T-helper 2 cell treated with Interferon-gamma antibody and Interleukin-4, amounts not matched to agents 100 ng/mL and 5 ng/mL, for 36 hours (primary cell): Measurements from ENCODE around the gene RPL35. TPM values are rescaled to one million over a fixed set of nuclear protein-coding genes. Genes with fewer than 3 reads are reported as not detected.

ENCODE experiments used
- intact Hi-C: fragments of 100-400 bp; cut with micrococcal nuclease; formaldehyde crosslinking; loops from one replicate; pipeline ENCODE4 v1.15.1; 2023
- total RNA-seq: library from RNA; stranded (reverse); gene quantifications from 2 replicates; pipeline ENCODE4 v1.2.3, GENCODE V29; 2022

RPL35 gene
- total RNA-seq, 1 donor from 2014 or later, result 1,470 TPM

GRCh38 chr9:124877021-124877782 is 15.4 kb upstream of the RPL35 start:
- intact Hi-C loops, result no loop called here

- intact Hi-C loops, result no loop called here
Observed at GRCh38 chr9:124875501-124875900, 13.7 kb upstream of the RPL35 start.

GRCh38 chr9:124873664-124874063 is 11.9 kb upstream of the RPL35 start:
- intact Hi-C loops, result no loop called here

DNA sequence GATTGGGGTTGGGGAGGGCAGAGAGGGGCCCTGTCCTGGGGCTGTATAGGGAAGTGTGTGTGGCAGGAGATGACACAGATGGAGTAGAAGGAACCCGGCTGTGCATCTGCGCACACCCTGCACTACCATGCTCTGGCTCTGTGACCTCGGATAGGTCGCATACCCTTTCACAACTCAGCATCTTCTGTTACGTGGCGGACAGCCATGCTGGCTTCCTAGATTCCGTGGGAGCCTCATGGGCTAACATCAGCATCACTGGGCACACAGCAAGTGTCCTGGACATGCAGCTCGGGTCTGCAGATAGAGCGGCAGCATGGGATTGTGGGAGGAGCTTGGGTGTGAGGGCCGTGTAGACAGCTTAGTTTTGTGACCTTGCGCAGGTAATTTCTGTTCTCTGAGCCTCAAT is 9.4 kb upstream of the RPL35 start:
- intact Hi-C loops, result no loop called here

DNA sequence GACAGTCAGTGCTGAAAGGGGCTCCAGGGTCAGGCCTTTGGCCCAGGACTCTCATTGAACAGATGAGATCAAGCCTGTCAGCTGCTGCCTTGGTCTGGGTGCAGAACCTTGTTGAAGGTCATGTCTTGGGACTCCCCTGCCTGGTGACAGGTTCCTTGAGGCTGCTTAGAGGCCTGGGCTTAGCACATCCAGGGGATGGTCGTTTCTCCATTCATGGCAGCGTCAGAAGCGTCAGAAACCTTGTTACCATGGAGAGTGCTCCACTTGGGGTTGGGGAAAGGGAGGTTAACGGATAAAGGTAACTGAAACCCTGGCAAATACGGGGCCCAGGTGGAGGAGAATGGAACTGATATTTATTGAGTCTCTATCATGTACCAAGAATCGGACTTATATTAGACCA is 9.0 kb upstream of the RPL35 start:
- intact Hi-C loops, result loop anchor here (1.0 kb wide), 1 partner anchor 8 kb away; the partner anchor contains the start of gene ARPC5L

- intact Hi-C loops, result loop anchor here (1.0 to 10.0 kb wide), 7 partner anchors 8 to 1965 kb away; partner anchors contain the start of genes ARPC5L, GOLGA1, PPP6C and PSMB7
Observed at GRCh38 chr9:124869986-124870560, 8.3 kb upstream of the RPL35 start.

DNA sequence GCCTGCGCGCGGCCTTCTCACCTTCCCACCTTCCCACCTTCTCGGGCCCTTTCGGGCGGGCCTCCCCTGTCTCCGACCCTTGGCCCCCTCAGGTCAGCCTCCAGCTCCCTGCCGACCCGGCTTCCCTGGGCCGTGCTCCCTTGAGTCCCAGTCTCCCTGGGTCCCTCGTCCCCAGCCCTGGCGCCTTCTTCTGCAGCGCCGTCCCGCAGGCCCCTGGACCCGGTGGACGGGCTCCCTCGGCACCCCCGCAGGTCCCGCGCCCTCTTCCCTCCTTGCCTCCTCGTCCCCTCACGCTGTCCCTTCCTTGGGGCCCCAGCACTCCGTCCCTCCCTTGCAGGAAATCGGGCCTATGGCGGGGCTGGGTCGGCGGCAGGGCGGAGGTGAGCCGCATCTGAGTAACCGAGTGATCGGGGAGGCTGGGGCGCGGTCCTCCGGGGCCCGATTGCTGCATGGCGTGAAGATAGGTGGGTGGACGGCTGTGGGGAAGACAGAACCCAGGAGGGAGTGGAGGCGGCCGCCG is 7.8 kb upstream of the RPL35 start:
- intact Hi-C loops, result loop anchor here (1.0 to 10.0 kb wide), 6 partner anchors 72 to 1965 kb away; partner anchors contain the start of genes GOLGA1, PPP6C, PSMB7 and RC3H2

DNA sequence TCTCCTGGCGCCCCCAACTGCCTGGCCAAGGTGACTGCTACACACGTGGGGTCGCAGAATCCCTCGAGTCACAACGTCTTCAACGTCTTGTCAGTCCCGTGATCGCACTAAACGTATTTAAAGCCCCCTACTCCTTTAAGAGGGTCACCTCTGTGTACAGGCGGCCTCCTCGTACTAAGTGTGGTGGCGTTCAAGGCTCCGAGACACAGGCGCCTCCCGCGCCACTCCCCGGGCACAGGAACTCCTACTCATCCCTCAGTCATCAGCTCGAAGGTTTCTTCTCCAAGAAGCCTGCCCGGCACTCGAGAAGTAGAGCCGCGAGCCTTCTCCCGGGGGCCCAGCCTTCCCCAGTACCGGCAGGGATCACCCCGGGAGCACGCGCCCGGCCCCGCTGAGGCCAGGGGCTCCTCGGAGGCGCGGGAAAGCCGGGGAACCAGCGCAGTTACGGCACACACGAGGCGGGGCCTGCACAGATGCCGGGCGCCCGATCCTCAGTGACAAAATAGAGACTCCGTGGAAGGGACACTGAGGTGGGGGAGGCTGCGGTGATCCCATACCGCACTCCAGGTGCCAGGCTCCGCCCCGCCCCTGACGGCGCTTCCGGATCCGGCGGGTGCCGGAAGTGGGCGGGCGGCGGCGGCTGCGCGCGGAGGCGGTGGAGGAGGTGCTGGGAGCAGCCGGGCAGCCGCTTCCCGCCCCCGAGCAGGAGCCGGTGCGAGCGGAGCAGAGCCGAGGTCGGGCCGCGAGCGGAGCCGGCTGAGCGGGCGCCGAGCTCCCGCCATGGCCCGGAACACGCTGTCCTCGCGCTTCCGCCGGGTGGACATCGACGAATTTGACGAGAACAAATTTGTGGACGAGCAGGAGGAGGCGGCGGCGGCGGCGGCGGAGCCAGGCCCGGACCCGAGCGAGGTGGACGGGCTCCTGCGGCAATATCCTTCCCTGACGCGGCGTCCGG is 7.0 kb upstream of the RPL35 start:
- intact Hi-C loops, result loop anchor here (1.0 to 10.0 kb wide), 6 partner anchors 73 to 1964 kb away; partner anchors contain the start of genes GOLGA1, PPP6C, PSMB7 and RC3H2

DNA sequence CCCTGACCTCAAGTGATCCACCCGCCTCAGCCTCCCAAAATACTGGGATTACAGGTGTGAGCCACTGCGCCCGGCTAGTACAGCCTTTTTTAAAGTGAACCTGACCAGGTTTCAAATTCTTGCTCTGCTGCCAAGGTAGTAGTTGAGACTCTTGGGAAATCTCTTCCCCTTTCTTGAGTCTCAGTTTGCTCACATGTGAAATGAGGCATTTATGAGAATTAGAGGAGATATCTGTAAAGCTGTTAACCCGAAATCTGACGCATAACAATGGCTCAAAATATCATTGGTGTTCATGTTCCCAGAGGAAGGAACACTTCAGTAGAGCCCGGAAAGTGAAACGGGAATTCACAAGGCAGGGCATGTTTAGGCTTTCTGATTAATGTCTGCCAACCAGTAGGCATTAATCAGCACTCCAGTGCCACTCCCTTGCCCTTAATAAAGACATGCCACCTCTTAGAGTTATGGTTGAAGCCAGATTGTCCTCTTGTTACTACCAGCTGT is 1.7 kb upstream of the RPL35 start:
- intact Hi-C loops, result loop anchor here (2.0 to 10.0 kb wide), 2 partner anchors 337 to 1959 kb away; partner anchors contain the start of genes RABEPK and RC3H2

GRCh38 chr9:124860582-124861341 is 995 bp downstream of the RPL35 start:
- intact Hi-C loops, result loop anchor here (1.0 to 10.0 kb wide), 2 partner anchors 7 to 1956 kb away; partner anchors contain the start of genes RC3H2 and WDR38

- intact Hi-C loops, result loop anchor here (10.0 kb wide), 1 partner anchor 1955 kb away; the partner anchor contains the start of gene RC3H2
Observed at GRCh38 chr9:124859803-124860581, 1.8 kb downstream of the RPL35 start.

DNA sequence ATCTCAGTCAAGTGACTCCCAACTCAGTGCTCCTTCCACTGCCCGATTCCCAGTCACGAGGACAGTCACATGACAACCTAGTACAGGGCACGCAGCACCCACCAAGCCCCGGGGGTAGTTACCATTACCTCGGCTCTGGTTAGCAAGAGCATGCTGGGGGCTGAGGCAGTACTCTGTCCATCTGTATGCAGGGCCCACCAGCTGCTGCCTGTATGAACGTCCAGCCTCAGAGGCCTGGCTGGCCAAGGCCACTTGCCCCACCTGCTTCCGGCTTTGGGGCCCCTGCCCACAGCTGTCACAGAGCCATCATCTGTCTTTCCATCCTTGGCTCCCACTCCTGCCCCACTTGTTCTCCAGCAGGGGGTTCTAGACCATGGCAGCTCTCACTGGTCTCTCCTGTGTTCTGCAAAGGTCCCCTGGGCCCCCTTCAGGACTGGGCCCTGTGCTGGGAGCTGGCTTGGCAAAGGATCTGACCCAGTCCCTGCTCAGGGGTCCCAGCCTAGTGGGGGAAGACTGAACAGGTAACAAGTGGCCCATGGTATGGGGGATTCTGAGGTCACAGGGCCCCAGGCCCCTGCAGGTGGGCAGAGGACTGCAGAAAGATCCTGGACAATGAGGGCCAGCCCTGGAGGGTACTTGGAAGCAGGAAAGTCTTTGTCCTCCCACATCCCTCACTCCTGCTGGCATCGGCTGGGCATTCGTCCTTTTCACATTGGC is 3.3 kb downstream of the RPL35 start:
- intact Hi-C loops, result no loop called here

- intact Hi-C loops, result no loop called here
Observed at GRCh38 chr9:124857533-124858162, 4.1 kb downstream of the RPL35 start.

DNA sequence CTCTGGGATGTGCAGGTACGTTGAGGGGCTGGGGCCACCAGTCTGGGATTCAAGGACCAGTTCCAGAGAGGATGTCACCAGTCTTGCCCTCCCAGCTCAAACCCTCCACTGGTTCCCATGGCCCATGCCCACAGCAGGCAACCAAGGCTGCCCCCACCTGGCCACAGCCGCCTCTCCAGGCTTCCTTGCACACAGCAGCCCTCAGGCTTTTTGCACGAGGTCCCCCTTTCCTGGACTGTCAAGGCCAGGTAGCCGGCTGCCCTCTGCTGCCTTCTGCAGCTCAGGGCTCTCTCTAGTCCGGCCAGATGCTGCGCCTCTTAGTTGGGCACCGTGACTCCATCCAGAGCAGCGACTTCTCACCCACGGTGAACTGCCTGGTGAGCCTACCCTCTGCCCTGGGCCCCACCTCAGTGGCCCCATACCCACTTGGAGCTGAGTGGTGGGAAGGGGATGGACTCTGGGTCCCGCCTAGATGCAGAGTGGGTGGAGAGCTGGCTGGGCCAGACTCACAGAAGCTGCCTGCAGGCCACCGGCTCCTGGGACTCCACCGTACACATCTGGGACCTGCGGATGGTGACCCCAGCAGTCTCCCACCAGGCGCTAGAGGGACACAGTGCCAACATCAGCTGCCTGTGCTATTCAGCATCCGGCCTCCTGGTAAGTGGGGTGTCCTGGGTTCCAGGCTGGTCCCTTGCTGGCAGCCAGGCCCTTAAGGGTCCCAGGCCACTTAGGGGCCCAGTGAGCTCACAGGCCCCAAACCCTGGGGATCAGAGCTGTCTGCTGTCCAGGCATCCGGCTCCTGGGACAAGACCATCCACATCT is 5.6 kb downstream of the RPL35 start:
- intact Hi-C loops, result no loop called here

DNA sequence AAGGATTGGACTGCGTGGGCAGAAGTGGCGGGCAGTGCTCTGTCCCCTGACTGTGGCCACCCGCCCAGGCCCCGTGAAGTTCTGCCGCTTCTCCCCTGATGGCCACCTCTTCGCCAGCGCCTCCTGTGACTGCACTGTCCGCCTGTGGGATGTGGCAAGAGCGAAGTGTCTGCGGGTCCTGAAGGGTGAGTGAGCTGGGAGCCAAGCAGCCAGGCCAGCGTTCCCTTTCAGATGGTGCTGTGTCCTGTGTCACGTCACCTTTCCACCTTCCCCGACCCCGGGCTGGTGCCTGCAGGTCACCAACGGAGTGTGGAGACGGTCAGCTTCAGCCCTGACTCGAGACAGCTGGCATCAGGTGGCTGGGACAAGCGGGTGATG is 6.2 kb downstream of the RPL35 start:
- intact Hi-C loops, result no loop called here

DNA sequence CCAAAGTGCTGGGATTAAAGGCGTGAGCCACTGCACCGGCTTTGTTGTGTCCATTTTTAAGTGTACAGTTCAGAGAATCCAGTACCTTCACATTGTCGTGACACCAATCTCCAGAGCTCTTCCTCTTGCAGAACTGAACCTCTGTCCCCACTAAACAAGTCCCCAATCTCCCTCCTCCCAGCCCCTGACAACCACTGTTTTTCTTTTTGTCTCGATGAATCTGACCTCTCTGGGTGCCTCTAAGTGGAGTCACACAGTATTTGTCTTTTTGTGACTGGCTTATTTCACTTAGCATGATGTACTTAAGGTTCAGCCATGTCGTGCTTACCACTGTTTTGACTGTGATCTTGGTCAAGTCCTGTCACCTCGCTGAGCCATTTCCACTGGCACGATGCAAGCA is 6.9 kb downstream of the RPL35 start:
- intact Hi-C loops, result no loop called here

DNA sequence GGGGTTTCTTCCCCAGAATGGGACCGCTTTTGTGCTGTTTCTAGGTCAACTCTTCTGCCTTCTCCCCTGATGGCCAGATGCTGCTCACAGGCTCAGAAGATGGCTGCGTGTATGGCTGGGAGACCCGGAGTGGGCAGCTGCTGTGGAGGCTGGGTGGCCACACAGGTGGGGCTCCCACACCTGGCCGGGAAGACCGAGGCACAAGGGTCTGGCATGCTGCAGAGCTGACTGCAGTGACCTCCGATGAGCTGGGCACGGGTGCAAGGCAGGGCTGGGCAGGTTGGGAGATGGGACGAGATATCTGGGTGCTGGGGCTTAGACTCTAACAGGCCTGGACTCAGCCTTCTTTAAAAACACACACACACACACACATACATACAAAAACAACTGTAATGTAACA is 7.6 kb downstream of the RPL35 start:
- intact Hi-C loops, result no loop called here
